Epithelial cell of proximal tubule (primary cell): Measurements from ENCODE around the gene HMGA1. TPM values are rescaled to one million over a fixed set of nuclear protein-coding genes. Genes with fewer than 3 reads are reported as not detected.
"Not testable (repeated sequence)": the region's sequence is repeated elsewhere in the genome, so short reads cannot be mapped to it uniquely, and the experiment has no call there.

ENCODE experiments used
- DNase-seq: peaks from one replicate; pipeline ENCODE4 v3.0.0-alpha.2; 2011; ENCODE audit warnings: low read depth
- H3K4me3 ChIP-seq: 2 replicates; pipeline ENCODE4 v1.5.1; 2011; ENCODE audit warnings: low read depth, mild to moderate bottlenecking, low read length
- CTCF ChIP-seq: conservative IDR thresholded peaks from 2 replicates; pipeline ENCODE4 v1.5.1; 2012; ENCODE audit warnings: low read depth, mild to moderate bottlenecking, low read length
- total RNA-seq: library from RNA; depleted of rRNA; stranded (reverse); fragments of >200 nt; gene quantifications from 2 replicates; pipeline ENCODE4 v1.2.3, GENCODE V29; 2015

Gene HMGA1
- total RNA-seq, 1 donor from 2014 or later, result 949 TPM

GRCh38 chr6:34240329-34241248 lies 3.9 kb downstream of the HMGA1 start:
- no peak for DNase-seq
- no peak for TF ChIP-seq CTCF
- no peak overlapping the region for H3K4me3 ChIP-seq

- no peak for DNase-seq
- no peak overlapping the region for H3K4me3 ChIP-seq
- TF ChIP-seq CTCF, result no peak
Observed at GRCh38 chr6:34241351-34242215, 4.9 kb downstream of the HMGA1 start.

- TF ChIP-seq CTCF, result no peak
- H3K4me3 ChIP-seq, result no peak overlapping the region
- DNase-seq, result no peak
Observed at GRCh38 chr6:34242252-34243130, 5.8 kb downstream of the HMGA1 start.

- no peak for DNase-seq
- H3K4me3 ChIP-seq, result no peak overlapping the region
- TF ChIP-seq CTCF, result no peak
Observed at GRCh38 chr6:34243131-34243771, 6.6 kb downstream of the HMGA1 start.

- DNase-seq, result peak; percentile 64
- peak overlapping the region; percentile 1 for H3K4me3 ChIP-seq
Observed at GRCh38 chr6:34243901-34244884, 7.5 kb downstream of the HMGA1 start.

GRCh38 chr6:34245032-34245760 lies 8.5 kb downstream of the HMGA1 start:
- not testable (repeated sequence) for DNase-seq, H3K4me3 ChIP-seq

More at GRCh38 chr6:34243901-34244884, 7.5 kb downstream of the HMGA1 start:
- TF ChIP-seq CTCF, result peak; percentile 43

GRCh38 chr6:34245761-34246140 lies 9.1 kb downstream of the HMGA1 start:
- not testable (repeated sequence) for DNase-seq, H3K4me3 ChIP-seq
